ENCODE data around the gene ART4.

The ART4 gene

GRCh38 chr12:14781563-14781962 lies 61.8 kb downstream of the ART4 start:
- Histone ChIP-seq H3K4me1 (ENCODE audit: low read depth, poor library complexity, severe bottlenecking) (no peaks in the 10 kb centered on the region), H4K20me1 (ENCODE audit: insufficient read depth) (no peaks in the 10 kb centered on the region), H3K36me3 (ENCODE audit: insufficient read depth) (peaks cover 5% of the 10 kb centered on the region; the same call in 1 of the 2 replicates), H3K27ac (no peak overlapping the region), H3K4me3 (IDR thresholded peaks at IDR 0.05; ENCODE audit: insufficient read depth, low read depth, low read length) (no peak overlapping the region), H3K9ac (no peak overlapping the region), H2AFZ (ENCODE audit: low read depth) (no peak overlapping the region), H3K4me2 (no peak overlapping the region), H3K27me3 (ENCODE audit: insufficient read depth, low read depth) (no peaks in the 10 kb centered on the region), H3K79me2 (ENCODE audit: insufficient read depth, low read depth) (no peaks in the 10 kb centered on the region)
- TF ChIP-seq CTCF (conservative IDR thresholded peaks at IDR 0.05; ENCODE audit: low read depth, low read length), result no peak

- Histone ChIP-seq H2AFZ (ENCODE audit: low read depth) (no peak overlapping the region), H3K27ac (no peak overlapping the region), H4K20me1 (ENCODE audit: insufficient read depth) (no peaks in the 10 kb centered on the region), H3K4me1 (ENCODE audit: low read depth, poor library complexity, severe bottlenecking) (no peaks in the 10 kb centered on the region), H3K4me2 (no peak overlapping the region), H3K36me3 (ENCODE audit: insufficient read depth) (no peaks in the 10 kb centered on the region), H3K4me3 (IDR thresholded peaks at IDR 0.05; ENCODE audit: insufficient read depth, low read depth, low read length) (no peak overlapping the region), H3K9ac (no peak overlapping the region), H3K79me2 (ENCODE audit: insufficient read depth, low read depth) (no peaks in the 10 kb centered on the region), H3K27me3 (ENCODE audit: insufficient read depth, low read depth) (no peaks in the 10 kb centered on the region)
- no peak for TF ChIP-seq CTCF (conservative IDR thresholded peaks at IDR 0.05; ENCODE audit: low read depth, low read length)
Measured at GRCh38 chr12:14780859-14781258, 62.5 kb downstream of the ART4 start.

DNA sequence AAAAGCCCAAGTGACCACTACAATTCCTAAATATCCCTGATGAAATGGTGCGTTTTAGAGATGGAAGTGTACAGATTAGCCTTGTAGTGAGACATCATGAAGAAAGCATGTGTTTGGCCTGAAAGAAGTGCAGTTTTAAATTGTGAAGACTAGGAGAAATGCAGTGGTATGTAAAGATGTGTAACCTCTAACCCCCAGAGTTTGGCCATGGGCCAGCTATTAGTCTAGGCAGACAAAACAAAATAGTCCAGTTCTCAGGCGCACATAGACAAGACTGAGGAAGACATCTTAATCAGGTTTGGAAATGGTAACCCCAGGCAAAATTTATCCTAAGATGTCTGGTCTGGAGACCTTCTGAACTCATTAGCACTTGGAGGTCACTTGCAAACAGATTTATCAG lies 63.5 kb downstream of the ART4 start:
- Histone ChIP-seq H3K79me2 (ENCODE audit: insufficient read depth, low read depth) (no peaks in the 10 kb centered on the region), H3K4me3 (IDR thresholded peaks at IDR 0.05; ENCODE audit: insufficient read depth, low read depth, low read length) (no peak overlapping the region), H3K4me1 (ENCODE audit: low read depth, poor library complexity, severe bottlenecking) (no peaks in the 10 kb centered on the region), H3K36me3 (ENCODE audit: insufficient read depth) (no peaks in the 10 kb centered on the region), H3K9ac (no peak overlapping the region), H3K27ac (no peak overlapping the region), H2AFZ (ENCODE audit: low read depth) (no peak overlapping the region), H3K27me3 (ENCODE audit: insufficient read depth, low read depth) (no peaks in the 10 kb centered on the region), H4K20me1 (ENCODE audit: insufficient read depth) (no peaks in the 10 kb centered on the region), H3K4me2 (no peak overlapping the region)
- no peak for TF ChIP-seq CTCF (conservative IDR thresholded peaks at IDR 0.05; ENCODE audit: low read depth, low read length)

DNA sequence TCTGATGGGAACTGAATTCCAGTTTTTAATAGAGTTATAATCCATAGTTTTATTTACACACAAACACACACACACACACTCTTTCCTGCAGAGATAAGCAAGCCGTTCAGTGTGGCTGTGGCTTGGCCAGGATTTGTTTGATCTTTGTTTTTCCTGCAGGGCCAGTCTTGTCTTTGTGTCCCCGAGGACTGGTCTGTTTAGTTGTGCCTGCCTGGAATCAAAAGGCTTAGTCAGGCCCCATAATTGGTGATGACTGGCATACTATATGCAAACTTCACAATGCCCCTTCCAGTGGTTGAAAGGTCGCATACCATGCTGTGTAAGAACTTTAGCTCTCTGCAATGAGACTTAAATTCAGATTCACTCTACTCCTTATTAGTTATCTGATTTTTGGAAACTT lies 66.1 kb downstream of the ART4 start:
- no peak overlapping the region for H3K9ac ChIP-seq
- no peak overlapping the region for H3K27ac ChIP-seq
- TF ChIP-seq CTCF (conservative IDR thresholded peaks at IDR 0.05; ENCODE audit: low read depth, low read length), result no peak
- H4K20me1 ChIP-seq (ENCODE audit: insufficient read depth), result no peaks in the 10 kb centered on the region
- H3K79me2 ChIP-seq (ENCODE audit: insufficient read depth, low read depth), result no peaks in the 10 kb centered on the region
- no peaks in the 10 kb centered on the region for H3K27me3 ChIP-seq (ENCODE audit: insufficient read depth, low read depth)
- no peak overlapping the region for H3K4me3 ChIP-seq (IDR thresholded peaks at IDR 0.05; ENCODE audit: insufficient read depth, low read depth, low read length)
- H2AFZ ChIP-seq (ENCODE audit: low read depth), result no peak overlapping the region
- peaks cover under 1% of the 10 kb centered on the region for H3K4me1 ChIP-seq (ENCODE audit: low read depth, poor library complexity, severe bottlenecking)
- H3K4me2 ChIP-seq, result no peak overlapping the region
- H3K36me3 ChIP-seq (ENCODE audit: insufficient read depth), result no peaks in the 10 kb centered on the region
